H1 (cell line): ENCODE measurements around the gene ZBTB20. TPM values are rescaled to one million over a fixed set of nuclear protein-coding genes. Genes with fewer than 3 reads are reported as not detected.

Experiments used
- CEBPB ChIP-seq: IDR thresholded peaks from 2 replicates; pipeline ENCODE4 v1.6.1; 2012; ENCODE audit warnings: low read depth, low read length
- MAFK ChIP-seq: IDR thresholded peaks from 2 replicates; pipeline ENCODE4 v1.6.1; 2012; ENCODE audit warnings: low read depth, mild to moderate bottlenecking, improper control_type of control experiment, low read length
- PHF8 ChIP-seq: fragments of 200-600 bp; sonication (generic); conservative IDR thresholded peaks from 2 replicates; pipeline ENCODE4 v1.7.1; 2012; ENCODE audit warnings: low read depth, mild to moderate bottlenecking, inconsistent platforms, low read length, moderate library complexity
- RAD21 ChIP-seq, 2 experiments: IDR thresholded peaks in 1 of 2; conservative IDR thresholded peaks in 1 of 2; 2 replicates each; pipeline ENCODE4 v1.6.1; 2011; ENCODE audit warnings: low read depth in 2 of 2, low read length in 2 of 2, improper control_type of control experiment in 1 of 2, inconsistent platforms in 1 of 2, mild to moderate bottlenecking in 1 of 2, moderate library complexity in 1 of 2
- SP2 ChIP-seq: IDR thresholded peaks from 2 replicates; pipeline ENCODE4 v1.6.1; 2012; ENCODE audit warnings: mild to moderate bottlenecking, low read length, inconsistent platforms
- YY1 ChIP-seq: IDR thresholded peaks from 2 replicates; pipeline ENCODE4 v1.6.1; 2011; ENCODE audit warnings: low read depth, mild to moderate bottlenecking, low read length
- polyA plus RNA-seq, 7 experiments: library from polyadenylated mRNA; depleted of rRNA in 3 of 7; stranded (reverse) in 5 of 7; unstranded in 2 of 7; fragments of >200 nt in 5 of 7; fragments of 200-250 nt in 2 of 7; gene quantifications; 1 replicate in 5 of 7; 2 replicates in 1 of 7; 4 replicates in 1 of 7; pipeline versions ENCODE4 v1.2.1 to v1.2.3, GENCODE V29; 2011 to 2013; ENCODE audit warnings: missing spikeins in 2 of 7, mixed read lengths in 2 of 7
- total RNA-seq: library from RNA; stranded (reverse); fragmentation: NEBNext Ultra II Directional; extraction: Animal tissue kit (Norgen Biotek cat#: 25700); gene quantifications from 2 replicates; pipeline ENCODE4 v1.2.1, GENCODE V29; 2021
- TF ChIP-seq, protein P1 (sequence below), 3 experiments: IDR thresholded peaks; 1 replicate in 2 of 3; 2 replicates in 1 of 3; pipeline versions ENCODE4 v1.5.1 to v1.6.1; 2011; ENCODE audit warnings: low read length in 3 of 3, mild to moderate bottlenecking in 3 of 3, inconsistent platforms in 2 of 3, low read depth in 1 of 3, moderate library complexity in 1 of 3; ENCODE audit not compliant: insufficient read depth in 1 of 3; ENCODE audit errors: control extremely low read depth in 1 of 3

Gene ZBTB20
- total and polyA plus RNA-seq, 2 of the 8 experiments (the other 6 are each of a cell fraction or from before 2014, with no cell fraction given): 0.35 to 1.3 TPM

DNA sequence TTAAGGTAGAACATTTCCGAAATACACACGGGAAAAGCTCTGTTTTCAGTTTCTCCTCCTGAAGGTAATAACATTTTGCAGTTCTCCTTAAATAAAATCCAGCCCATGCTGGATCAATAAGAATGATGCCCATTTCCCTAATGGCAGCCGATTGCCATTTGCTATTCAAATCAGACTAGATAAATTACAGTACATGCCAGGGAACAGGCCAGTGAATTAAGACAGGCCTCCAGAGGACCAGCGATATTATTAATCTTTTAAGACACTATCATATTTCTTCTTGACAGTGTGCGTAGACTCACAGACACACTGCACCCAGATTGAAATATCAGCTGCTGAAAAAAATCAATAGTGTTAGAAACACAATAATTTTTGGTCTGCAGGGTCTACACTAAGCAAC lies 431.0 kb downstream of the ZBTB20 start (continued):
- no peak for TF ChIP-seq PHF8
- TF ChIP-seq SP2: no peak
- TF ChIP-seq YY1: no peak
- TF ChIP-seq RAD21 (IDR thresholded peaks at IDR 0.05 in 1 of 2, conservative IDR thresholded peaks at IDR 0.05 in 1 of 2; ENCODE audit: low read depth in 2 of 2, low read length in 2 of 2): no peak
- TF ChIP-seq CEBPB: no peak
- TF ChIP-seq, protein P1, sequence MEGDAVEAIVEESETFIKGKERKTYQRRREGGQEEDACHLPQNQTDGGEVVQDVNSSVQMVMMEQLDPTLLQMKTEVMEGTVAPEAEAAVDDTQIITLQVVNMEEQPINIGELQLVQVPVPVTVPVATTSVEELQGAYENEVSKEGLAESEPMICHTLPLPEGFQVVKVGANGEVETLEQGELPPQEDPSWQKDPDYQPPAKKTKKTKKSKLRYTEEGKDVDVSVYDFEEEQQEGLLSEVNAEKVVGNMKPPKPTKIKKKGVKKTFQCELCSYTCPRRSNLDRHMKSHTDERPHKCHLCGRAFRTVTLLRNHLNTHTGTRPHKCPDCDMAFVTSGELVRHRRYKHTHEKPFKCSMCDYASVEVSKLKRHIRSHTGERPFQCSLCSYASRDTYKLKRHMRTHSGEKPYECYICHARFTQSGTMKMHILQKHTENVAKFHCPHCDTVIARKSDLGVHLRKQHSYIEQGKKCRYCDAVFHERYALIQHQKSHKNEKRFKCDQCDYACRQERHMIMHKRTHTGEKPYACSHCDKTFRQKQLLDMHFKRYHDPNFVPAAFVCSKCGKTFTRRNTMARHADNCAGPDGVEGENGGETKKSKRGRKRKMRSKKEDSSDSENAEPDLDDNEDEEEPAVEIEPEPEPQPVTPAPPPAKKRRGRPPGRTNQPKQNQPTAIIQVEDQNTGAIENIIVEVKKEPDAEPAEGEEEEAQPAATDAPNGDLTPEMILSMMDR (IDR thresholded peaks at IDR 0.05; ENCODE audit: control extremely low read depth in 1 of 3, insufficient read depth in 1 of 3, low read depth in 1 of 3, low read length in 3 of 3): no peak
- no peak for TF ChIP-seq MAFK
